Measurements from ENCODE around the gene CEACAM7. TPM values are rescaled to one million over a fixed set of nuclear protein-coding genes. Genes with fewer than 3 reads are reported as not detected.

The CEACAM7 gene
- total RNA-seq, 4 donors from 2014 or later = 1.3 TPM; not detected in 3

DNA sequence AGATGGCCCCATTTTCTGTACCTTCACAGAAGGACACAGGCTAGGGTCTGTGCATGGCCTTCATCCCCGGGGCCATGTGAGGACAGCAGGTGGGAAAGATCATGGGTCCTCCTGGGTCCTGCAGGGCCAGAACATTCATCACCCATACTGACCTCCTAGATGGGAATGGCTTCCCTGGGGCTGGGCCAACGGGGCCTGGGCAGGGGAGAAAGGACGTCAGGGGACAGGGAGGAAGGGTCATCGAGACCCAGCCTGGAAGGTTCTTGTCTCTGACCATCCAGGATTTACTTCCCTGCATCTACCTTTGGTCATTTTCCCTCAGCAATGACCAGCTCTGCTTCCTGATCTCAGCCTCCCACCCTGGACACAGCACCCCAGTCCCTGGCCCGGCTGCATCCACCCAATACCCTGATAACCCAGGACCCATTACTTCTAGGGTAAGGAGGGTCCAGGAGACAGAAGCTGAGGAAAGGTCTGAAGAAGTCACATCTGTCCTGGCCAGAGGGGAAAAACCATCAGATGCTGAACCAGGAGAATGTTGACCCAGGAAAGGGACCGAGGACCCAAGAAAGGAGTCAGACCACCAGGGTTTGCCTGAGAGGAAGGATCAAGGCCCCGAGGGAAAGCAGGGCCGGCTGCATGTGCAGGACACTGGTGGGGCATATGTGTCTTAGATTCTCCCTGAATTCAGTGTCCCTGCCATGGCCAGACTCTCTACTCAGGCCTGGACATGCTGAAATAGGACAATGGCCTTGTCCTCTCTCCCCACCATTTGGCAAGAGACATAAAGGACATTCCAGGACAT lies 7.0 kb upstream of the CEACAM7 start:
- TF ChIP-seq CTCF (IDR thresholded peaks at IDR 0.05; ENCODE audit: low read depth) = no peak

DNA sequence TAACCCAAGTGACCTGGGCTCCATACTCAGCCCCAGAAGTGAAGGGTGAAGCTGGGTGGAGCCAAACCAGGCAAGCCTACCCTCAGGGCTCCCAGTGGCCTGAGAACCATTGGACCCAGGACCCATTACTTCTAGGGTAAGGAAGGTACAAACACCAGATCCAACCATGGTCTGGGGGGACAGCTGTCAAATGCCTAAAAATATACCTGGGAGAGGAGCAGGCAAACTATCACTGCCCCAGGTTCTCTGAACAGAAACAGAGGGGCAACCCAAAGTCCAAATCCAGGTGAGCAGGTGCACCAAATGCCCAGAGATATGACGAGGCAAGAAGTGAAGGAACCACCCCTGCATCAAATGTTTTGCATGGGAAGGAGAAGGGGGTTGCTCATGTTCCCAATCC lies 6.1 kb upstream of the CEACAM7 start:
- no peak for TF ChIP-seq CTCF (IDR thresholded peaks at IDR 0.05; ENCODE audit: low read depth)

DNA sequence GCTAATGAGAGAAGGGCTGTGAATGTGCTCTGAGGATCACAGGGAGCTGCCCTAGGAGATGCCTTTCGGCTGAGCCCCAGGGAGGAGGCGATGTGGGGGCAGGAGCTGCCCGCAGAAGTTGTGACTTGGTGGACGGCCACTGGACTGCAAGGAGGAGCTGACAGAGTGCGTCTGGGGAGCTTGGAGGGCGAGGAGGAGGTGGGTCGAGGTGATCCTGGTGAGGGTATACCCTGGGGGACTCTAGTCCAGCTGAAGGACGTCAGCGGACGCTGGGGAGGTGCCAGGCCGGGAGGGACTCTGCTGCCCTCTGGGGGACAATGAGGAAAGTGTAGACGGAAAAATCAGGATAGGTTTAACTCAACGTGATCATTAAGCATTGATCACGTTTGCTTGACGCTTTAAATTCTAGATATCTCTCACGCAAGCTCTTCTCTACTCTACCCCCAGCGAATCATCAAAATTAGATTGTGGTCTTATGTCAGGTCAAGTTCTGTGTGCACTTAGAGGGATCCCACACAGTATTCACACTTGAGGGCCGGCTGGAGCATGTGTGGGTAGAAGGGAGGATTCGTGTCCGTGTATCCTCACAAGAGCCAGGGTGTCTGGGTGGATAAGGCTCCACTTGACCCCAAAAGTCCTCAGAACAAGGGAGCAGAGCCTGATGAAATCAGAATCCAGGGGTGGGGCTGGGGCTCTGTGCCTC lies 3.3 kb upstream of the CEACAM7 start:
- TF ChIP-seq CTCF (IDR thresholded peaks at IDR 0.05; ENCODE audit: low read depth) = no peak

- no peak for TF ChIP-seq CTCF (IDR thresholded peaks at IDR 0.05; ENCODE audit: low read depth)
Observed at GRCh38 chr19:41690801-41691065, 2.7 kb upstream of the CEACAM7 start.

- TF ChIP-seq CTCF (IDR thresholded peaks at IDR 0.05; ENCODE audit: low read depth) = no peak
Observed at GRCh38 chr19:41689993-41690800, 2.1 kb upstream of the CEACAM7 start.

- TF ChIP-seq CTCF (IDR thresholded peaks at IDR 0.05; ENCODE audit: low read depth) = no peak
Observed at GRCh38 chr19:41688687-41689086, 617 bp upstream of the CEACAM7 start.

- no peak for TF ChIP-seq CTCF (IDR thresholded peaks at IDR 0.05; ENCODE audit: low read depth)
Observed at GRCh38 chr19:41687419-41687818, 651 bp downstream of the CEACAM7 start.
